Skeletal muscle satellite cell (primary cell): ENCODE results near the gene JMY.

ENCODE experiments used
- H3K27me3 ChIP-seq: 2 replicates; pipeline ENCODE4 v1.7.0; 2013; ENCODE audit warnings: low read length; ENCODE audit not compliant: control insufficient read depth, insufficient read depth
- H3K36me3 ChIP-seq: 2 replicates; pipeline ENCODE4 v1.7.0; 2013; ENCODE audit warnings: mild to moderate bottlenecking, control low read depth, low read length; ENCODE audit not compliant: insufficient read depth
- H3K4me1 ChIP-seq: 2 replicates; pipeline ENCODE4 v1.7.0; 2013; ENCODE audit warnings: low read length; ENCODE audit not compliant: control insufficient read depth, insufficient read depth
- H3K4me2 ChIP-seq: 2 replicates; pipeline ENCODE4 v1.7.0; 2013; ENCODE audit warnings: mild to moderate bottlenecking, low read length
- H3K4me3 ChIP-seq: 2 replicates; pipeline ENCODE4 v1.7.0; 2013; ENCODE audit warnings: low read length
- H3K9ac ChIP-seq: 2 replicates; pipeline ENCODE4 v1.7.0; 2013; ENCODE audit warnings: mild to moderate bottlenecking, low read depth, low read length, moderate library complexity
- H3K9me3 ChIP-seq: replicated peaks from 2 replicates; pipeline ENCODE4 v1.7.0; 2013; ENCODE audit warnings: mild to moderate bottlenecking, control low read depth, low read length

JMY gene

GRCh38 chr5:79302454-79302853, 66.5 kb downstream of the JMY start:
- no peak overlapping the region for H3K4me3 ChIP-seq
- H3K4me2 ChIP-seq = no peak overlapping the region
- H3K4me1 ChIP-seq = peaks cover 12% of the 10 kb centered on the region
- H3K9ac ChIP-seq = no peak overlapping the region
- no peaks in the 10 kb centered on the region for H3K27me3 ChIP-seq
- peaks cover 6% of the 10 kb centered on the region for H3K36me3 ChIP-seq
- no peaks in the 10 kb centered on the region for H3K9me3 ChIP-seq

GRCh38 chr5:79305706-79306105, 69.8 kb downstream of the JMY start:
- H3K4me2 ChIP-seq = no peak overlapping the region
- no peak overlapping the region for H3K9ac ChIP-seq
- no peaks in the 10 kb centered on the region for H3K27me3 ChIP-seq
- no peak overlapping the region for H3K4me3 ChIP-seq
- peaks cover 9% of the 10 kb centered on the region for H3K4me1 ChIP-seq
- peaks cover 6% of the 10 kb centered on the region for H3K36me3 ChIP-seq
- H3K9me3 ChIP-seq = no peaks in the 10 kb centered on the region

GRCh38 chr5:79318935-79319614, 83.1 kb downstream of the JMY start:
- Histone ChIP-seq H3K4me3 (no peak overlapping the region), H3K9ac (no peak overlapping the region), H3K4me1 (peaks cover 12% of the 10 kb centered on the region), H3K9me3 (no peaks in the 10 kb centered on the region), H3K27me3 (no peaks in the 10 kb centered on the region), H3K36me3 (peaks cover 2% of the 10 kb centered on the region), H3K4me2 (no peak overlapping the region)

- H3K9ac ChIP-seq = no peak overlapping the region
- H3K4me2 ChIP-seq = no peak overlapping the region
- no peaks in the 10 kb centered on the region for H3K36me3 ChIP-seq
- H3K4me1 ChIP-seq = no peaks in the 10 kb centered on the region
- H3K4me3 ChIP-seq = no peak overlapping the region
- no peaks in the 10 kb centered on the region for H3K9me3 ChIP-seq
- no peaks in the 10 kb centered on the region for H3K27me3 ChIP-seq
Observed at GRCh38 chr5:79329453-79329852, 93.5 kb downstream of the JMY start.

- Histone ChIP-seq H3K9ac (no peak overlapping the region), H3K27me3 (no peaks in the 10 kb centered on the region), H3K9me3 (no peaks in the 10 kb centered on the region), H3K4me2 (no peak overlapping the region), H3K36me3 (no peaks in the 10 kb centered on the region), H3K4me3 (no peak overlapping the region), H3K4me1 (no peaks in the 10 kb centered on the region)
Observed at GRCh38 chr5:79330071-79330470, 94.1 kb downstream of the JMY start.

- Histone ChIP-seq H3K9ac (no peak overlapping the region), H3K4me3 (no peak overlapping the region), H3K9me3 (no peaks in the 10 kb centered on the region), H3K36me3 (no peaks in the 10 kb centered on the region), H3K4me1 (no peaks in the 10 kb centered on the region), H3K4me2 (no peak overlapping the region), H3K27me3 (no peaks in the 10 kb centered on the region)
Observed at GRCh38 chr5:79333852-79334557, 98.1 kb downstream of the JMY start.

GRCh38 chr5:79346420-79346824, 110.5 kb downstream of the JMY start:
- no peak overlapping the region for H3K4me3 ChIP-seq
- no peaks in the 10 kb centered on the region for H3K9me3 ChIP-seq
- no peak overlapping the region for H3K4me2 ChIP-seq
- H3K27me3 ChIP-seq = no peaks in the 10 kb centered on the region
- no peaks in the 10 kb centered on the region for H3K36me3 ChIP-seq
- H3K4me1 ChIP-seq = peaks cover 8% of the 10 kb centered on the region
- H3K9ac ChIP-seq = no peak overlapping the region

- no peak overlapping the region for H3K9ac ChIP-seq
- no peak overlapping the region for H3K4me2 ChIP-seq
- no peaks in the 10 kb centered on the region for H3K36me3 ChIP-seq
- H3K4me3 ChIP-seq = no peak overlapping the region
- H3K9me3 ChIP-seq = no peaks in the 10 kb centered on the region
- no peaks in the 10 kb centered on the region for H3K27me3 ChIP-seq
- peaks cover 8% of the 10 kb centered on the region for H3K4me1 ChIP-seq
Observed at GRCh38 chr5:79349047-79349446, 113.1 kb downstream of the JMY start.

- no peaks in the 10 kb centered on the region for H3K36me3 ChIP-seq
- H3K4me1 ChIP-seq = peaks cover 8% of the 10 kb centered on the region
- no peaks in the 10 kb centered on the region for H3K27me3 ChIP-seq
- no peak overlapping the region for H3K4me2 ChIP-seq
- no peak overlapping the region for H3K9ac ChIP-seq
- no peaks in the 10 kb centered on the region for H3K9me3 ChIP-seq
- H3K4me3 ChIP-seq = no peak overlapping the region
Observed at GRCh38 chr5:79349881-79350280, 114.0 kb downstream of the JMY start.

- no peak overlapping the region for H3K9ac ChIP-seq
- H3K4me3 ChIP-seq = no peak overlapping the region
- no peaks in the 10 kb centered on the region for H3K36me3 ChIP-seq
- no peaks in the 10 kb centered on the region for H3K4me1 ChIP-seq
- no peaks in the 10 kb centered on the region for H3K9me3 ChIP-seq
- no peaks in the 10 kb centered on the region for H3K27me3 ChIP-seq
- no peak overlapping the region for H3K4me2 ChIP-seq
Observed at GRCh38 chr5:79357398-79357797, 121.5 kb downstream of the JMY start.
